HEK293 (cell line): ENCODE measurements around the gene SIGLECL1.

Source experiments
- CTCF ChIA-PET: fragments of 350-600 bp; formaldehyde crosslinking; extraction: SDS; loops from one replicate; lab custom pipeline; 2021; ENCODE audit warnings: antibody characterized with exemption; lab: Yijun Ruan, JAX
- POLR2A ChIA-PET: fragments of 300-600 bp; formaldehyde crosslinking; extraction: SDS; loops from one replicate; lab custom pipeline; 2020; ENCODE audit warnings: antibody characterized with exemption, inconsistent platforms; lab: Yijun Ruan, JAX
- H3K27ac ChIP-seq: fragments of 200-500 bp; sonication (Bioruptor generic); 2 replicates; pipeline ENCODE4 v1.5.1; 2014; ENCODE audit warnings: low read depth, low read length, control low read depth, inconsistent platforms; ENCODE audit errors: extremely low read depth
- H3K36me3 ChIP-seq, 2 experiments: fragments of 200-500 bp in 1 of 2; sonication (Bioruptor generic) in 1 of 2; 1 replicate in 1 of 2; 2 replicates in 1 of 2; pipeline ENCODE4 v1.5.1; 2014 to 2017; ENCODE audit warnings: inconsistent platforms in 2 of 2, low read length in 2 of 2; ENCODE audit not compliant: control insufficient read depth in 2 of 2, insufficient read depth in 1 of 2
- H3K4me1 ChIP-seq: fragments of 200-500 bp; sonication (Bioruptor generic); 2 replicates; pipeline ENCODE4 v1.5.1; 2014; ENCODE audit warnings: mild to moderate bottlenecking, low read length, inconsistent platforms; ENCODE audit not compliant: control insufficient read depth, insufficient read depth
- H3K4me3 ChIP-seq: 2 replicates; pipeline ENCODE4 v1.5.1; 2011; ENCODE audit warnings: low read depth, mild to moderate bottlenecking, control low read depth, low read length, moderate library complexity
- H3K9me3 ChIP-seq: fragments of 200-500 bp; sonication (Bioruptor generic); 2 replicates; pipeline ENCODE4 v1.5.1; 2014; ENCODE audit warnings: low read depth, low read length, inconsistent platforms; ENCODE audit not compliant: control insufficient read depth, insufficient read depth
- WT1 ChIP-seq: fragments of 450-650 bp; formaldehyde crosslinking; IDR thresholded peaks from 2 replicates; pipeline ENCODE4 v1.5.1; 2016; ENCODE audit warnings: missing biosample characterization, missing genetic modification characterization
- ZBTB20 ChIP-seq: fragments of 450-650 bp; formaldehyde crosslinking; IDR thresholded peaks from 2 replicates; pipeline ENCODE4 v1.5.1; 2016; ENCODE audit warnings: missing biosample characterization, missing genetic modification characterization
- ZFP69B ChIP-seq: fragments of 450-650 bp; formaldehyde crosslinking; IDR thresholded peaks from 2 replicates; pipeline ENCODE4 v1.5.1; 2016; ENCODE audit warnings: missing biosample characterization, missing genetic modification characterization
- ZNF114 ChIP-seq: fragments of 450-650 bp; formaldehyde crosslinking; IDR thresholded peaks from 2 replicates; pipeline ENCODE4 v1.5.0; 2017; ENCODE audit warnings: missing biosample characterization, missing genetic modification characterization
- ZNF121 ChIP-seq: fragments of 450-650 bp; formaldehyde crosslinking; IDR thresholded peaks from 2 replicates; pipeline ENCODE4 v1.5.1; 2016; ENCODE audit warnings: missing biosample characterization, missing genetic modification characterization
- ZNF2 ChIP-seq: fragments of 450-650 bp; formaldehyde crosslinking; IDR thresholded peaks from 2 replicates; pipeline ENCODE4 v1.5.1; 2016; ENCODE audit warnings: missing biosample characterization, missing genetic modification characterization
- ZNF292 ChIP-seq: fragments of 450-650 bp; formaldehyde crosslinking; IDR thresholded peaks from 2 replicates; pipeline ENCODE4 v1.5.1; 2016; ENCODE audit warnings: low read depth, missing biosample characterization, missing genetic modification characterization, borderline replicate concordance
- ZNF404 ChIP-seq: fragments of 450-650 bp; formaldehyde crosslinking; IDR thresholded peaks from 2 replicates; pipeline ENCODE4 v1.5.1; 2017; ENCODE audit warnings: missing biosample characterization, missing genetic modification characterization
- ZNF426 ChIP-seq: fragments of 450-650 bp; formaldehyde crosslinking; IDR thresholded peaks from 2 replicates; pipeline ENCODE4 v1.5.1; 2017; ENCODE audit warnings: missing biosample characterization, missing genetic modification characterization, mild to moderate bottlenecking, inconsistent platforms, moderate library complexity
- ZNF530 ChIP-seq: fragments of 450-650 bp; formaldehyde crosslinking; IDR thresholded peaks from 2 replicates; pipeline ENCODE4 v1.5.1; 2016; ENCODE audit warnings: low read depth, missing biosample characterization, missing genetic modification characterization
- ZNF596 ChIP-seq: fragments of 450-650 bp; IDR thresholded peaks from 2 replicates; pipeline ENCODE4 v1.5.0; 2018; ENCODE audit warnings: missing biosample characterization, mild to moderate bottlenecking, missing genetic modification characterization, moderate library complexity
- ZNF623 ChIP-seq: fragments of 450-650 bp; formaldehyde crosslinking; IDR thresholded peaks from 2 replicates; pipeline ENCODE4 v1.5.1; 2016; ENCODE audit warnings: missing biosample characterization, missing genetic modification characterization
- TF ChIP-seq, protein P1 (sequence below): fragments of 450-650 bp; formaldehyde crosslinking; conservative IDR thresholded peaks from 2 replicates; pipeline ENCODE4 v1.5.1; 2016; ENCODE audit warnings: low read depth, missing biosample characterization, missing genetic modification characterization
- TF ChIP-seq, protein P2 (sequence below): fragments of 450-650 bp; formaldehyde crosslinking; IDR thresholded peaks from 2 replicates; pipeline ENCODE4 v1.5.1; 2016; ENCODE audit warnings: missing biosample characterization, missing genetic modification characterization
- TF ChIP-seq, protein P3 (sequence below): fragments of 450-650 bp; formaldehyde crosslinking; IDR thresholded peaks from 2 replicates; pipeline ENCODE4 v1.5.1; 2016; ENCODE audit warnings: missing biosample characterization, missing genetic modification characterization
- TF ChIP-seq, protein P4 (sequence below): fragments of 450-650 bp; formaldehyde crosslinking; IDR thresholded peaks from 2 replicates; pipeline ENCODE4 v1.5.1; 2017; ENCODE audit warnings: missing biosample characterization, missing genetic modification characterization
- TF ChIP-seq, protein P5 (sequence below): fragments of 450-650 bp; formaldehyde crosslinking; IDR thresholded peaks from 2 replicates; pipeline ENCODE4 v1.5.1; 2016; ENCODE audit warnings: missing biosample characterization, missing genetic modification characterization

SIGLECL1 gene

DNA sequence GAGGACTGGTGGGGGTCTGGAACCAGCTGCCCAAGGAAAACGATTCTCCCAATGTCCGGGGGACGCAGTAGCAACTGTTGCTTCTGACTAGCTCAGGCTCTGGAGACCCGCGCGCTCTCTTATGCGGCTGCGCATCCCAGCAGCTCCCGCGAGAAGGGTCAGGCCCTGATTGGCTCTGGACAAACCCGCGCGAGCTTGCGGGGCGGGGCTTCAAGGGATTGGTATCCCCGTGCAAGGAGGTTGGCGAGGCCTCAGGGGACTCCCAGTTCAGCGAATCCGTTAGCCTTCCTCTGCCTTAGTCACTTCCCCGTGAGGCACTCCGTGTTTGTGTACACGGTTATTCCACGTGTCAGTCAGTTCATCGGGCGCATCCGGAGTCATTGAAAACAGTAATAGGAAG, 20.2 kb downstream of the SIGLECL1 start (continued):
- TF ChIP-seq, protein P1, sequence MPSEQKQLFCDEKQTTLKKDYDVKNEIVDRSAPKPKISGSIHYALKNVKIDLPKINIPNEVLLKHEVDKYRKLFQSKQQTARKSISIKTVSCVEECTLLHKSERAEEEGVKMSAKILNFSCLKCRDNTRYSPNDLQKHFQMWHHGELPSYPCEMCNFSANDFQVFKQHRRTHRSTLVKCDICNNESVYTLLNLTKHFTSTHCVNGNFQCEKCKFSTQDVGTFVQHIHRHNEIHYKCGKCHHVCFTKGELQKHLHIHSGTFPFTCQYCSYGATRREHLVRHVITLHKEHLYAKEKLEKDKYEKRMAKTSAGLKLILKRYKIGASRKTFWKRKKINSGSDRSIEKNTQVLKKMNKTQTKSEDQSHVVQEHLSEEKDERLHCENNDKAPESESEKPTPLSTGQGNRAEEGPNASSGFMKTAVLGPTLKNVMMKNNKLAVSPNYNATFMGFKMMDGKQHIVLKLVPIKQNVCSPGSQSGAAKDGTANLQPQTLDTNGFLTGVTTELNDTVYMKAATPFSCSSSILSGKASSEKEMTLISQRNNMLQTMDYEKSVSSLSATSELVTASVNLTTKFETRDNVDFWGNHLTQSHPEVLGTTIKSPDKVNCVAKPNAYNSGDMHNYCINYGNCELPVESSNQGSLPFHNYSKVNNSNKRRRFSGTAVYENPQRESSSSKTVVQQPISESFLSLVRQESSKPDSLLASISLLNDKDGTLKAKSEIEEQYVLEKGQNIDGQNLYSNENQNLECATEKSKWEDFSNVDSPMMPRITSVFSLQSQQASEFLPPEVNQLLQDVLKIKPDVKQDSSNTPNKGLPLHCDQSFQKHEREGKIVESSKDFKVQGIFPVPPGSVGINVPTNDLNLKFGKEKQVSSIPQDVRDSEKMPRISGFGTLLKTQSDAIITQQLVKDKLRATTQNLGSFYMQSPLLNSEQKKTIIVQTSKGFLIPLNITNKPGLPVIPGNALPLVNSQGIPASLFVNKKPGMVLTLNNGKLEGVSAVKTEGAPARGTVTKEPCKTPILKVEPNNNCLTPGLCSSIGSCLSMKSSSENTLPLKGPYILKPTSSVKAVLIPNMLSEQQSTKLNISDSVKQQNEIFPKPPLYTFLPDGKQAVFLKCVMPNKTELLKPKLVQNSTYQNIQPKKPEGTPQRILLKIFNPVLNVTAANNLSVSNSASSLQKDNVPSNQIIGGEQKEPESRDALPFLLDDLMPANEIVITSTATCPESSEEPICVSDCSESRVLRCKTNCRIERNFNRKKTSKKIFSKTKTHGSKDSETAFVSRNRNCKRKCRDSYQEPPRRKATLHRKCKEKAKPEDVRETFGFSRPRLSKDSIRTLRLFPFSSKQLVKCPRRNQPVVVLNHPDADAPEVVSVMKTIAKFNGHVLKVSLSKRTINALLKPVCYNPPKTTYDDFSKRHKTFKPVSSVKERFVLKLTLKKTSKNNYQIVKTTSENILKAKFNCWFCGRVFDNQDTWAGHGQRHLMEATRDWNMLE (tag by site-specific recombination) = no peak
- TF ChIP-seq ZBTB20 (tag by site-specific recombination) (no peak), ZFP69B (tag by site-specific recombination) (no peak)
- TF ChIP-seq, protein P2, sequence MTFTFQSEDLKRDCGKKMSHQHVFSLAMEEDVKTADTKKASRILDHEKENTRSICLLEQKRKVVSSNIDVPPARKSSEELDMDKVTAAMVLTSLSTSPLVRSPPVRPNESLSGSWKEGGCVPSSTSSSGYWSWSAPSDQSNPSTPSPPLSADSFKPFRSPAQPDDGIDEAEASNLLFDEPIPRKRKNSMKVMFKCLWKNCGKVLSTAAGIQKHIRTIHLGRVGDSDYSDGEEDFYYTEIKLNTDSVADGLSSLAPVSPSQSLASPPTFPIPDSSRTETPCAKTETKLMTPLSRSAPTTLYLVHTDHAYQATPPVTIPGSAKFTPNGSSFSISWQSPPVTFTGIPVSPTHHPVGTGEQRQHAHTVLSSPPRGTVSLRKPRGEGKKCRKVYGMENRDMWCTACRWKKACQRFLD (tag by site-specific recombination) = no peak
- TF ChIP-seq, all 188 proteins: peak for 0

DNA sequence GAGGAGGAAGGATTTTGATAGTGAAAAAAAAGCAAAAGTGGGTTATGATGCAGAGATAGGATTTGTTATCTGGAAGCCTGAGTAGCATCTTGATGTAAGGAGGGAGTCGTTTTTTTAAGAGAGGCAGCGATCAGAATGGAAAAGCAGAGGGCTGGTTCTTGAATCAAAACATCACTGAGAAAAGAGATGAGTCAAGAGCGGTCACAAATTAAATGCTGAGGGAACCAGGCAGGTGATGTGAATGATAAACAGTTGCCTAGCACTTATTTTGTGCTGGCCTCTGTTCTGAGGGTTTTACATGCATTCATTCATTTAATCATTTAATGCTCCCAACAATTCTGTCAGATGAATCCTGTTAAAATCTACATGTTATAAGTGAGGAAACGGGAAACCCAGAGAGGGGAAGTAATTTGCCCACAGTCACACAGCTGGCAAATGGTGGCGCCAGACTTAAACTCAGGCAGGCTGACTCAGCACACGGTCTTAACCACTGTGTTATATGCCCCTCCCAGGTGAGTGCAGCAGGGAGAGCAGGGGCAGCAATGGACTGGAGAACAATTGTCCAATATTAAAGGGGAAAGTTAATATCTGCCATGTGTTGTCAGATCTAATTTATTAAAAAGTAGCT, 21.4 kb downstream of the SIGLECL1 start:
- Histone ChIP-seq H3K4me3 (no peak overlapping the region), H3K4me1 (no peaks in the 10 kb centered on the region), H3K36me3 (no peaks in the 10 kb centered on the region), H3K27ac (no peak overlapping the region), H3K9me3 (no peaks in the 10 kb centered on the region)
- POLR2A ChIA-PET = no interaction called here
- TF ChIP-seq ZNF530 (tag by site-specific recombination) = no peak
- TF ChIP-seq ZNF292 = no peak
- no peak for TF ChIP-seq ZNF114 (tag by site-specific recombination)
- TF ChIP-seq ZNF2 = no peak
- no peak for TF ChIP-seq ZNF623 (tag by site-specific recombination)
- TF ChIP-seq, protein P3, sequence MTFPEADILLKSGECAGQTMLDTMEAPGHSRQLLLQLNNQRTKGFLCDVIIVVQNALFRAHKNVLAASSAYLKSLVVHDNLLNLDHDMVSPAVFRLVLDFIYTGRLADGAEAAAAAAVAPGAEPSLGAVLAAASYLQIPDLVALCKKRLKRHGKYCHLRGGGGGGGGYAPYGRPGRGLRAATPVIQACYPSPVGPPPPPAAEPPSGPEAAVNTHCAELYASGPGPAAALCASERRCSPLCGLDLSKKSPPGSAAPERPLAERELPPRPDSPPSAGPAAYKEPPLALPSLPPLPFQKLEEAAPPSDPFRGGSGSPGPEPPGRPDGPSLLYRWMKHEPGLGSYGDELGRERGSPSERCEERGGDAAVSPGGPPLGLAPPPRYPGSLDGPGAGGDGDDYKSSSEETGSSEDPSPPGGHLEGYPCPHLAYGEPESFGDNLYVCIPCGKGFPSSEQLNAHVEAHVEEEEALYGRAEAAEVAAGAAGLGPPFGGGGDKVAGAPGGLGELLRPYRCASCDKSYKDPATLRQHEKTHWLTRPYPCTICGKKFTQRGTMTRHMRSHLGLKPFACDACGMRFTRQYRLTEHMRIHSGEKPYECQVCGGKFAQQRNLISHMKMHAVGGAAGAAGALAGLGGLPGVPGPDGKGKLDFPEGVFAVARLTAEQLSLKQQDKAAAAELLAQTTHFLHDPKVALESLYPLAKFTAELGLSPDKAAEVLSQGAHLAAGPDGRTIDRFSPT (tag by site-specific recombination) = no peak
- TF ChIP-seq, protein P4, sequence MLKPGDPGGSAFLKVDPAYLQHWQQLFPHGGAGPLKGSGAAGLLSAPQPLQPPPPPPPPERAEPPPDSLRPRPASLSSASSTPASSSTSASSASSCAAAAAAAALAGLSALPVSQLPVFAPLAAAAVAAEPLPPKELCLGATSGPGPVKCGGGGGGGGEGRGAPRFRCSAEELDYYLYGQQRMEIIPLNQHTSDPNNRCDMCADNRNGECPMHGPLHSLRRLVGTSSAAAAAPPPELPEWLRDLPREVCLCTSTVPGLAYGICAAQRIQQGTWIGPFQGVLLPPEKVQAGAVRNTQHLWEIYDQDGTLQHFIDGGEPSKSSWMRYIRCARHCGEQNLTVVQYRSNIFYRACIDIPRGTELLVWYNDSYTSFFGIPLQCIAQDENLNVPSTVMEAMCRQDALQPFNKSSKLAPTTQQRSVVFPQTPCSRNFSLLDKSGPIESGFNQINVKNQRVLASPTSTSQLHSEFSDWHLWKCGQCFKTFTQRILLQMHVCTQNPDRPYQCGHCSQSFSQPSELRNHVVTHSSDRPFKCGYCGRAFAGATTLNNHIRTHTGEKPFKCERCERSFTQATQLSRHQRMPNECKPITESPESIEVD (tag by site-specific recombination) = no peak
- TF ChIP-seq, protein P5, sequence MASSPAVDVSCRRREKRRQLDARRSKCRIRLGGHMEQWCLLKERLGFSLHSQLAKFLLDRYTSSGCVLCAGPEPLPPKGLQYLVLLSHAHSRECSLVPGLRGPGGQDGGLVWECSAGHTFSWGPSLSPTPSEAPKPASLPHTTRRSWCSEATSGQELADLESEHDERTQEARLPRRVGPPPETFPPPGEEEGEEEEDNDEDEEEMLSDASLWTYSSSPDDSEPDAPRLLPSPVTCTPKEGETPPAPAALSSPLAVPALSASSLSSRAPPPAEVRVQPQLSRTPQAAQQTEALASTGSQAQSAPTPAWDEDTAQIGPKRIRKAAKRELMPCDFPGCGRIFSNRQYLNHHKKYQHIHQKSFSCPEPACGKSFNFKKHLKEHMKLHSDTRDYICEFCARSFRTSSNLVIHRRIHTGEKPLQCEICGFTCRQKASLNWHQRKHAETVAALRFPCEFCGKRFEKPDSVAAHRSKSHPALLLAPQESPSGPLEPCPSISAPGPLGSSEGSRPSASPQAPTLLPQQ = no peak
- TF ChIP-seq ZNF596 (tag by site-specific recombination) = no peak
- no peak for TF ChIP-seq ZNF404 (tag by site-specific recombination)
- TF ChIP-seq WT1 = no peak
- TF ChIP-seq ZNF121 (tag by site-specific recombination) = no peak
- TF ChIP-seq ZNF426 = no peak
- CTCF ChIA-PET = interaction anchor here (0.6 kb wide), 1 partner anchor 390 kb away, joined by 4 read pairs; no protein-coding TSS in a partner anchor
